OCI-LY3 (cell line): ENCODE measurements around the gene ANP32A.
A peak's percentile ranks its signal among the peaks of the same experiment; 100 is the strongest.

Experiments used
- H2AFZ ChIP-seq: fragments of 200-600, 300-600 bp; shearing (Covaris generic); 2 replicates; pipeline ENCODE4 v1.6.0; 2014; ENCODE audit warnings: antibody characterized with exemption, low read depth, low read length
- H3K27ac ChIP-seq: fragments of 200-600, 300-600 bp; sonication (generic); 2 replicates; pipeline ENCODE4 v1.5.1; 2014; ENCODE audit warnings: mild to moderate bottlenecking, low read length, moderate library complexity, mixed read lengths
- H3K27me3 ChIP-seq: fragments of 200-600, 300-600 bp; sonication (generic); 2 replicates; pipeline ENCODE4 v1.6.1; 2014; ENCODE audit warnings: low read depth, low read length, mixed read lengths
- H3K36me3 ChIP-seq: fragments of 200-600, 300-600 bp; sonication (generic); replicated peaks from 2 replicates; pipeline ENCODE3; 2014; ENCODE audit warnings: low read depth, low read length, mixed read lengths
- H3K4me1 ChIP-seq: fragments of 300-600, 200-600 bp; sonication (generic); 2 replicates; pipeline ENCODE4 v1.6.1; 2014; ENCODE audit warnings: low read length, mixed read lengths
- H3K4me2 ChIP-seq: fragments of 200-600, 300-600 bp; sonication (generic); 2 replicates; pipeline ENCODE4 v1.6.1; 2014; ENCODE audit warnings: low read length, mixed read lengths
- H3K4me3 ChIP-seq: fragments of 300-600, 200-600 bp; sonication (generic); 2 replicates; pipeline ENCODE4 v1.5.1; 2014; ENCODE audit warnings: antibody characterized with exemption, mild to moderate bottlenecking, low read length, moderate library complexity
- H3K79me2 ChIP-seq: fragments of 300-600, 200-600 bp; shearing (Covaris generic); 2 replicates; pipeline ENCODE4 v1.6.1; 2014; ENCODE audit warnings: mild to moderate bottlenecking, low read length, mixed read lengths
- H3K9ac ChIP-seq: fragments of 300-600, 200-600 bp; shearing (Covaris generic); 2 replicates; pipeline ENCODE4 v1.6.0; 2014; ENCODE audit warnings: mild to moderate bottlenecking, low read length, moderate library complexity
- H3K9me3 ChIP-seq: fragments of 200-600, 300-600 bp; shearing (Covaris generic); 2 replicates; pipeline ENCODE4 v1.6.1; 2014; ENCODE audit warnings: low read length, mixed read lengths; ENCODE audit not compliant: insufficient read depth
- H4K20me1 ChIP-seq: fragments of 200-600, 300-600 bp; sonication (generic); 2 replicates; pipeline ENCODE4 v1.6.1; 2016; ENCODE audit warnings: low read length, mixed read lengths; ENCODE audit not compliant: insufficient read depth
- EZH2phosphoT487 ChIP-seq: fragments of 200-600 bp; shearing (Covaris generic); IDR thresholded peaks from 2 replicates; pipeline ENCODE4 v1.6.1; 2018; ENCODE audit warnings: antibody characterized with exemption, mixed run types, low read depth
- TF ChIP-seq, protein P1 (sequence below): fragments of 200-600, 300-600 bp; sonication (generic); IDR thresholded peaks from 2 replicates; pipeline ENCODE4 v1.5.1; 2014; ENCODE audit warnings: antibody characterized with exemption, low read length, low read depth

Gene ANP32A

DNA sequence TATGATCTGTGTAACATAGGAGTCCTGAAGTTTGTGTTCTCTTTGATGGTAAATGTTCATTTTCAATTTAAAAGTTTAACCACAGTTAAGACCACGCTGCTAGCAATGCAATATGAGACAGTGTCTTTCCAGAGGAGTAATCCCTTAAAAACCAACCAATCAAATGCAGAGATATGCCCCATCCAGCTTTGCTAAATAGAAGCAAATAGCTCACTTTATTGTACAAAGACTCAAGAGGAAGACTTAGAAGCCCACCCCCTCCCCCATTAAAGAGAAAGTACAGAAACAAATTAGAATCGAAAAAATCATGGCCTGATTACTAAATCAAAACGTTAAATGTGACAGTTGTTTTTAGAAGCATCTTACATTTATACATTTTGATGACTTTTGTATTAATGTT, 2.1 kb upstream of the ANP32A start:
- Histone ChIP-seq H3K79me2 (peaks cover 52% of the 10 kb centered on the region), H3K27me3 (peaks cover 5% of the 10 kb centered on the region; the same call in 1 of the 2 replicates)
- TF ChIP-seq, protein P1, sequence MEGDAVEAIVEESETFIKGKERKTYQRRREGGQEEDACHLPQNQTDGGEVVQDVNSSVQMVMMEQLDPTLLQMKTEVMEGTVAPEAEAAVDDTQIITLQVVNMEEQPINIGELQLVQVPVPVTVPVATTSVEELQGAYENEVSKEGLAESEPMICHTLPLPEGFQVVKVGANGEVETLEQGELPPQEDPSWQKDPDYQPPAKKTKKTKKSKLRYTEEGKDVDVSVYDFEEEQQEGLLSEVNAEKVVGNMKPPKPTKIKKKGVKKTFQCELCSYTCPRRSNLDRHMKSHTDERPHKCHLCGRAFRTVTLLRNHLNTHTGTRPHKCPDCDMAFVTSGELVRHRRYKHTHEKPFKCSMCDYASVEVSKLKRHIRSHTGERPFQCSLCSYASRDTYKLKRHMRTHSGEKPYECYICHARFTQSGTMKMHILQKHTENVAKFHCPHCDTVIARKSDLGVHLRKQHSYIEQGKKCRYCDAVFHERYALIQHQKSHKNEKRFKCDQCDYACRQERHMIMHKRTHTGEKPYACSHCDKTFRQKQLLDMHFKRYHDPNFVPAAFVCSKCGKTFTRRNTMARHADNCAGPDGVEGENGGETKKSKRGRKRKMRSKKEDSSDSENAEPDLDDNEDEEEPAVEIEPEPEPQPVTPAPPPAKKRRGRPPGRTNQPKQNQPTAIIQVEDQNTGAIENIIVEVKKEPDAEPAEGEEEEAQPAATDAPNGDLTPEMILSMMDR = no peak
- TF ChIP-seq EZH2phosphoT487 = no peak

DNA sequence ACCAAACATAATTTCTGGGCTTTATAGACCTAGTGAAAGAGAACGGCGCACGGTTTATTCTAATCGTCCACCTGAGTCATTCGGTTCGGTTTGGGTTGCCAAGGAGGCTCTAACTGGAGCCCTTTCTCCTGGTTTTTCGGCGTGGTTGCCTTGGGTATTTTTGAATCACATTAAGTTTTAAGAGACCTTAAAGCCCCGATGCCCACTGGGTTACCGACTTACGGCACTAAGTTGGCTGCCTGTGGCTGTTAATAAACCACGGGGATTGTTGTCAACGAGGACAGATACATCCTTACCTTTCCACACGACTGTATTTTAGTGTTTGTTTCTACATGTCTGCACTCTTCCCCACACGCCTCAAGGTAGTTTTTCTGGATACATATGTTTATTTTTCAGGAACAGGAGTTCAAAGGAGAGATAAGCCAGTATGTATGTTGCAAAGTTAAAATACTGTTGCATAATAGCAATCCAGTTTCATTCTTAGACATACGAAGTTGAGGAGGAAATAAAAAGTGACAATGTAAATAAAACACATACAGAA, 1.2 kb upstream of the ANP32A start:
- Histone ChIP-seq H3K4me1 (peaks cover 22% of the 10 kb centered on the region), H3K79me2 (peaks cover 61% of the 10 kb centered on the region), H3K4me2 (peak overlapping the region; percentile 90), H3K9me3 (no peaks in the 10 kb centered on the region), H3K4me3 (peak overlapping the region; percentile 96), H3K27ac (peak overlapping the region; percentile 94), H2AFZ (no peak overlapping the region), H4K20me1 (peaks cover 19% of the 10 kb centered on the region), H3K9ac (peak overlapping the region; percentile 100), H3K36me3 (peaks cover 7% of the 10 kb centered on the region), H3K27me3 (peaks cover 5% of the 10 kb centered on the region; the same call in 1 of the 2 replicates)
- no peak for TF ChIP-seq EZH2phosphoT487
- TF ChIP-seq, protein P1 = no peak

More for the DNA sequence above, 2.1 kb upstream of the ANP32A start:
- no peak overlapping the region for H2AFZ ChIP-seq
- H3K4me3 ChIP-seq = peak overlapping the region; percentile 96
- H3K27ac ChIP-seq = no peak overlapping the region
- H3K4me2 ChIP-seq = peak overlapping the region; percentile 90
- peaks cover 16% of the 10 kb centered on the region for H4K20me1 ChIP-seq
- no peaks in the 10 kb centered on the region for H3K9me3 ChIP-seq
- H3K9ac ChIP-seq = 0 out of 2 replicates have a peak overlapping the region, but pooled peaks have one; percentile 100
- H3K36me3 ChIP-seq = peaks cover 7% of the 10 kb centered on the region
- H3K4me1 ChIP-seq = peaks cover 22% of the 10 kb centered on the region

DNA sequence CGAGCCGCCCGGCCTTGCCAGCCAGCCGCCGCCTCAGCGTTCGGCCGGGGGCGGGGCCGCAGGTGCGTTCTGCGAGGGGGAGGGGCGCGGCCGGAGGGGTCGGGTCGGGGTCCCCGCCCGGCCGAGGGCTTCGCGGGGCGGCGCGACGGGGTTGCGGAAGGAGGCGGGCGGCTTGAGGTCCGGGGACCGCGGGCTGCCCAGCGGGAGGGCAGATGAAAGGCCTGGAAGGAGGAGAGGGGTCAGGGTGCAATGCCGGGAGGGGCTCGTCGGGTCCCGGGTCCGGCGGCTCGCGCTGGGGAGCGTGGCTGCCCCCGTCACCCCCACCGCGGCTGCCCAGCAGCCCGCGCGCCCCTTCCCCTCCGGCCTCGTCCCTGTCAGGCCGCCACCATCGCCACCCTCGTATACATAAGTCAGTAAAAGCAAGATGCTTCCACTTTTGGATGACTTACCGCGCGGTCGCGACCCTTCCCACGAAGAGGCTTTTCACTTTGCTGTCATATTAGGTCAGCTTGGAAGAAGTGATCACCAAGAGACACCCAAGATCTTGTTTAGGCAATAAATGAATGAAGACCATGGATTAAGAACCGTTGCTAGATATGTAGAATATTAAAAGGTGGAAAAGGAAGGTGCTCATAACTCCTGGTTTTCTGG, 620 bp upstream of the ANP32A start:
- H3K27ac ChIP-seq = peak overlapping the region; percentile 94

More for the DNA sequence above, 620 bp upstream of the ANP32A start:
- Histone ChIP-seq H3K36me3 (peaks cover 11% of the 10 kb centered on the region), H3K4me2 (peak overlapping the region; percentile 90), H3K4me3 (peak overlapping the region; percentile 96), H3K79me2 (peaks cover 67% of the 10 kb centered on the region), H3K4me1 (peaks cover 28% of the 10 kb centered on the region), H3K27me3 (peaks cover 5% of the 10 kb centered on the region; the same call in 1 of the 2 replicates), H4K20me1 (peaks cover 25% of the 10 kb centered on the region), H3K9me3 (no peaks in the 10 kb centered on the region), H3K9ac (peak overlapping the region; percentile 100), H2AFZ (0 out of 2 replicates have a peak overlapping the region, but pooled peaks have one; percentile 15)
- TF ChIP-seq EZH2phosphoT487 = no peak
- TF ChIP-seq, protein P1 = no peak
